NCI-H1092 (cell line): ENCODE measurements around the gene TTC7B.

Source experiments
- DNase-seq: peaks from one replicate; lab custom pipeline; 2025; lab: John Stamatoyannopoulos, UW

TTC7B gene

DNA sequence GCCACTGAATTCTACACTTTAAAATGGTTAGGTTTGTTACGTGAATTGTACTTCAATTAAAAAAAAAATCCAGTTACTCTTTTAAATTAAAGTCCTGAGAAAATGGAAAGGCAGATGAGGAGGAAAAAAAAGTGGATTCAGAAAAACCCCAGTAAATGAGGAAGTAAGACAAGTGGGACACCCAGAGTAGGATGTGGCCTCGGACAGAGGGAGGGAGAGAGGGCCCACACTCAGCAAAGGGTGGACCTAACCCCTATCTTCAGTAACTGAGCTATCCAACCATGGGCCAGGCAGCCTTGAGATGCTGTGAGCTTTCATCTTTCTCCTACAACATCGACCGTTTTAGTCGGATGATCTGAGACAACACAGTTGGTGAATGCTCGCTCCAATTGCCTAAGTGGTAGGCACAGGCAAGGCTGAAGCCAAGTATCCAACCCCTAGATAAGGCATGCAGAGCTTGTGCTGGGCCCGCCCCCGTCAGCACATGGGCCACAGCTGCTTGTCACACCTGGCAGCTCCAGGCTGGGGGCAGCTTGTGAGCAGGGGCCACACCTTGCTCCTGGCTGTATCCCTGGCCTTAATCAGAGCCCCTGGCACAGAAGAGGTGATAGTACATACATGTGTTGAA, 142.1 kb downstream of the TTC7B start:
- no peak for DNase-seq

DNA sequence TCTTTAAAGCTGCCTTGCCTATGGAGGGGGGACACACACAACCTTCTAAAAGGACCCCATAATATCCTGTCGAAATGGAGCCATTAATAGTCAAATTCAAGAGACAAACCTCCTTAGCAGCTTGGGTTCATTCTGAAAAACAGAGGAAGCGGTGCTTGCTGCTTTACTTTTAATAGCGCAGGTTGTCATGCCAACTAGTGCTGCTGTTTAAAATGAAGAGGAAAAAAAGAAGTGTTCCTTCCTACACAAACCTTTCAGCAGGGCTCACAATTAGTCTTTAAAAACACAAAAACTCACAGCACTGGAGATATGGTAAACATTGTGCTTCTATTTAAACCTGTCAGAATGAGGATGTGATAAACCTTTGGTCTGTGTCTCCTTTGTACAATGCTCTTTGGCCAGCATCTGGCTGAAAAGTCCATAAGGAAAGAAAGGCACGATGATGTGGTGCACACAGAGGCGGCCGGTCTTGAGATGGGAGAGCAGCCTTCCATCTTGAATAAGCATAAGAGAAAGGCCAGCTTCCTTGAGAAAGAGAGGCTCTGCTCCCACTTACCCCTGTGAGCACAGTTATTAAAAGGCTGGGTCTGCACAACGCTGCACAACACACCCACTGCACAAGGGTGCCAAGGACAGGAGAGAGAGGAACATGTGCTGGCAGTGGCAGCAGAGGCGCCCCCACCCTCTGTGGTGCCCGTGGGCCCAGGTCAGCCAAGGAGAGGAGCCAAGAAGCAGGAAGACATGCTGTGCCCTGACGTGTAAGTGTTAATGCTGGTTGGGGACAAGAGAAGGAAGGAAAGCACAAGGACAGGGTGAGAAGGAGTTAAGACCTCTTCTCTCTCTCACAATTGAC, 144.6 kb downstream of the TTC7B start:
- DNase-seq, result no peak

- no peak for DNase-seq
These were observed 146.5 kb downstream of the TTC7B start for GRCh38 chr14:90669731-90670130.

GRCh38 chr14:90666571-90666970, 149.7 kb downstream of the TTC7B start:
- DNase-seq, result no peak

DNA sequence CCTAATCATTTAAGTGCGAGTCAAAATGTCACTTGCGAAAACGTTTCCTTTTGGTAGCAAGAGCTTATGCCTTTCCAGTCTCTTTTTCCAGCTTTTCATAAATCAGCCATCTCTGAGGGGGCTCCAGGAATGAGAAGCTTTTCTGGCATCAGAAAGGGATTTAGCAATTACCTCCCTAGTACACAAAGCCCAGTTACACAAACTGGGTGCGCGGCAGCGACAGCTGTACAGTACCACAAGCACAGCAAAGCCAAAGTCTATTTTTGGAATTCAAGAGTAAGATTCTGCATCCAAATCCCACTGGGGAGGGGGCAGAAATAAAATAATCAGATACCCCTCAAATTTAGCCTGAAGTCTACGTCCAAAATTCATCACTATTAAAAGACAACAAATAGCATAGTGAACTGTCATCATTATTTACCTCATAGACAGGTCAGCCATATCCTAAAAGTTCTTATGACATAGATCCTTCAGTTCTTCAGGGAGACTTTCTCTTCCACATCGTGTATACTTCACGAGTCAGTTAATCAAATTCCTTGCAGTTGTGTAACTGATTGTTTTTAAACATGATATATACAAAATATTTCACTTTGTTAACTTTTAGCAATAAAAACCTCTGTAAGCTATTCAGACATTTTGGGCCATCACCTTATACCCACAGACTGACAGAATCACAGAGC, 150.8 kb downstream of the TTC7B start:
- DNase-seq, result no peak

- DNase-seq, result no peak
These were observed 151.3 kb downstream of the TTC7B start for GRCh38 chr14:90664911-90665310.

DNA sequence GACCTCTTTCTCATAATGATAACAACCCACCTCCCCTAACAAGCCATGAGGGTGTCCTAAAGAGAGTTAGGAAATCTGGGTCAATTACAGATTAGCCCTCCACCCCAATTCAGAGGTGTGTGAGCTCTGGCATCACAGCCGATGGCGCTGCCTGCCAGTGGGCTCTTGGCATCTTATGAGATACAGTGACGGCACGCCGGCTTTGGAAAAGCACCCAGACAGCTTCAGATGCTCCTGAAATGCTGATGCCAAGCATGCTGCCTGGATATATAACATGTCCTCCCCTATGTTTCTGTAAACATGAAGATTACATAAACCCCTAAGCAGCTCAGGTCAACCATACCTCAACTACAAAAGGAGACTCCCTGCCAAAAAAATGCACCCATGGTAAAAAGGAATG, 152.6 kb downstream of the TTC7B start:
- no peak for DNase-seq

GRCh38 chr14:90663140-90663539, 153.1 kb downstream of the TTC7B start:
- no peak for DNase-seq

DNA sequence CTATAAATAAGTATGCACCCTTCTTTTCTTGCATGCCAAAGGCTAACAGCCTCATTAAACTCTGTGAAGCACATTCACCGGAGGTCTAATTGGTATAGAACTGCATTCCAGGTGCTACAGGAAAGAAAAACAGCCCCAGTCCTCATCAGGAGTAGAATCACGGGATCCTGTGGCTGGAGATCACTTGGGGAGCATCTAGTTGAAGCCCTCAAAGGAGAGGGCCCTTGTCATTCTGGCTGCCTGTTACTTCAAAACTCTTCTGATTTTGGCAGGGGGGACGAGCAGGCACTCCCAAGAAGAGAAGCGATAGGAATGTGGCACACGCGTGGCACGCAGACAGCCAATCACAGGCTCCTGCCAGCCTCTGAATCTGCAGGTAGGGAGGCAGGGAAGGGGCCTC, 154.4 kb downstream of the TTC7B start:
- no peak for DNase-seq

DNA sequence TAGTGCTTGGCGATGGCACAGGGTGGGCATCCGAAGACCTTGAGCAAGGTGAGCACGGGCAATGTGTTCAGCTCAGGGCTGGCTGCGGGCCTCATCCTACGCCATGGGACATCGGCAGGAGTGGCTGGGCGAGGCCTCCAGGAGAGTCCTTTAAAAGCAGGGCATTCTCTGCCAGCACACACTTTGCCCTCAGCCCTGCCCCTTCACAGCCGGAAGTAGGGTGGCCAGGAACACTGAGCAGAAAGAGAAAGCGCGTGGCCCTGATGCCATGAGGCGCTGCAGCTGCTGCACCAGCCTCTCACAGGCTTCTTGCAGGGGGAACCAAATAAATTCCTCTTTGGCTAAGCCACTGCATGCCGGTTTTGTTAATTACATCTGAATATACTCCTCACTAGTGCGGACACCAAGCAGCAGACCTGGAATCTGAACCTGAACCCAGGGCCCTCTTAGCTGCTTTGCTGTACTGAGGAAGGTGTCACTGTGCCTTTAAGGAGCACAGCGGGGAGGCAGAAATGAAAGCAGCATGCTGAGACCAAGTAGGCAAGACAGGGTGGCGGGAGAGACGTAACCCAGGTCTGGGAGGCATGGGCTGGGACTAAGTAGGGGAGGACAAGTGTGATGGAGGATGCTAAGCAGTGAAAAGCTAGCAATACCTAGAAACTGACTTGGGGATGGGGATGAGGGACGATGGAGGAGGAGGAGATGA, 155.2 kb downstream of the TTC7B start:
- DNase-seq, result no peak

GRCh38 chr14:90659156-90659555, 157.1 kb downstream of the TTC7B start:
- no peak for DNase-seq

GRCh38 chr14:90658541-90658967, 157.7 kb downstream of the TTC7B start:
- no peak for DNase-seq

- no peak for DNase-seq
These were observed 159.3 kb downstream of the TTC7B start for GRCh38 chr14:90656973-90657372.

- DNase-seq, result no peak
These were observed 160.4 kb downstream of the TTC7B start for GRCh38 chr14:90655829-90656228.

- no peak for DNase-seq
These were observed 161.4 kb downstream of the TTC7B start for GRCh38 chr14:90654831-90655276.

- DNase-seq, result no peak
These were observed 163.6 kb downstream of the TTC7B start for GRCh38 chr14:90652626-90653025.

GRCh38 chr14:90651976-90652560, 164.2 kb downstream of the TTC7B start:
- DNase-seq, result no peak

GRCh38 chr14:90651271-90651804, 164.9 kb downstream of the TTC7B start:
- DNase-seq, result no peak

- DNase-seq, result no peak
These were observed 166.6 kb downstream of the TTC7B start for GRCh38 chr14:90649557-90650135.

- no peak for DNase-seq
These were observed 167.1 kb downstream of the TTC7B start for GRCh38 chr14:90649083-90649482.

GRCh38 chr14:90648421-90648820, 167.8 kb downstream of the TTC7B start:
- DNase-seq, result no peak
